CD8-positive, alpha-beta memory T cell (primary cell): Measurements from ENCODE around the gene ITGB1BP2. TPM values are rescaled to one million over a fixed set of nuclear protein-coding genes. Genes with fewer than 3 reads are reported as not detected.
"Not testable (repeated sequence)": the region's sequence is repeated elsewhere in the genome, so short reads cannot be mapped to it uniquely, and the experiment has no call there.

Source experiments
- CTCF ChIA-PET: fragments of 350-600 bp; sonication (Branson Sonifier 250); formaldehyde crosslinking; loops from one replicate; lab custom pipeline; 2021; ENCODE audit warnings: antibody characterized with exemption; lab: Charles Lee
- POLR2A ChIA-PET: fragments of 350-600 bp; sonication (Branson Sonifier 250); formaldehyde crosslinking; loops from one replicate; lab custom pipeline; 2021; ENCODE audit warnings: antibody characterized with exemption; lab: Charles Lee
- DNase-seq, 5 donors: peaks; one replicate each; pipeline versions ENCODE4 v3.0.0 to v3.0.0-alpha.2; 2020 to 2022; ENCODE audit warnings: mixed read lengths in 1 of 5
- H3K27ac ChIP-seq: one replicate; pipeline ENCODE4 v1.7.0; 2013; ENCODE audit warnings: low read depth, mild to moderate bottlenecking, low read length, moderate library complexity
- H3K27me3 ChIP-seq: 2 replicates; pipeline ENCODE4 v1.7.0; 2013; ENCODE audit warnings: low read length, mild to moderate bottlenecking; ENCODE audit not compliant: insufficient read depth, poor library complexity, severe bottlenecking
- H3K36me3 ChIP-seq: 2 replicates; pipeline ENCODE4 v1.7.0; 2013; ENCODE audit warnings: mild to moderate bottlenecking, low read length, moderate library complexity; ENCODE audit not compliant: insufficient read depth
- H3K4me1 ChIP-seq: 2 replicates; pipeline ENCODE4 v1.7.0; 2013; ENCODE audit warnings: mild to moderate bottlenecking, low read length, moderate library complexity; ENCODE audit not compliant: insufficient read depth
- H3K4me3 ChIP-seq: 2 replicates; pipeline ENCODE4 v1.7.0; 2013; ENCODE audit warnings: mild to moderate bottlenecking, low read length
- H3K9me3 ChIP-seq: 2 replicates; pipeline ENCODE4 v1.7.0; 2013; ENCODE audit warnings: mild to moderate bottlenecking, low read length
- H3K27ac Mint-ChIP-seq, 8 donors: one replicate each; pipeline ENCODE4 v1.8.0; 2020 to 2021; ENCODE audit warnings: mixed read lengths in 8 of 8, mild to moderate bottlenecking in 6 of 8, inconsistent platforms in 3 of 8, moderate library complexity in 3 of 8
- H3K27me3 Mint-ChIP-seq, 2 donors: one replicate each; pipeline ENCODE4 v1.8.0; 2020 to 2021; ENCODE audit warnings: mixed read lengths in 2 of 2, mild to moderate bottlenecking in 1 of 2, moderate library complexity in 1 of 2
- H3K36me3 Mint-ChIP-seq, 3 donors: one replicate each; pipeline ENCODE4 v1.8.0; 2020 to 2021; ENCODE audit warnings: mixed read lengths in 3 of 3, inconsistent platforms in 1 of 3, mild to moderate bottlenecking in 1 of 3
- H3K4me1 Mint-ChIP-seq, 3 donors: one replicate each; pipeline ENCODE4 v1.8.0; 2020 to 2021; ENCODE audit warnings: mixed read lengths in 3 of 3, inconsistent platforms in 1 of 3, mild to moderate bottlenecking in 1 of 3
- H3K4me3 Mint-ChIP-seq, 7 donors: one replicate each; pipeline ENCODE4 v1.8.0; 2020 to 2021; ENCODE audit warnings: mixed read lengths in 7 of 7, mild to moderate bottlenecking in 6 of 7, moderate library complexity in 4 of 7, inconsistent platforms in 2 of 7
- H3K9me3 Mint-ChIP-seq, 5 donors: one replicate each; pipeline ENCODE4 v1.8.0; 2020 to 2022; ENCODE audit warnings: mixed read lengths in 5 of 5, mild to moderate bottlenecking in 3 of 5, moderate library complexity in 2 of 5, inconsistent platforms in 1 of 5
- polyA plus RNA-seq: library from polyadenylated mRNA; unstranded; fragments of 300-500 nt; fragmentation: Illumina TruSeq; gene quantifications from one replicate; pipeline ENCODE4 v1.2.3, GENCODE V29; 2021
- total RNA-seq, 2 experiments: library from RNA; stranded (reverse); gene quantifications; one replicate each; pipeline ENCODE4 v1.2.3, GENCODE V29; 2021

The ITGB1BP2 gene
- total and polyA plus RNA-seq, 3 experiments from 2014 or later, result 3.7 to 3.8 TPM; not detected in 1

GRCh38 chrX:71352439-71352838, 50.9 kb downstream of the ITGB1BP2 start:
- CTCF ChIA-PET, H3K4me1 Mint-ChIP-seq, H3K27me3 ChIP-seq, DNase-seq, H3K9me3 ChIP-seq, POLR2A ChIA-PET, H3K9me3 Mint-ChIP-seq, H3K27ac ChIP-seq, H3K27ac Mint-ChIP-seq, H3K36me3 Mint-ChIP-seq, H3K36me3 ChIP-seq, H3K4me3 ChIP-seq, H3K4me3 Mint-ChIP-seq, H3K27me3 Mint-ChIP-seq, H3K4me1 ChIP-seq: not testable (repeated sequence)

Other genes starting within 250 kb of the ITGB1BP2 start
- gene SNX12, start 233.4 kb upstream of the ITGB1BP2 start, total RNA-seq, result 10 to 100 TPM; 56.5 to 60.0 TPM
- 4.3 TPM for gene SNX12, start 233.4 kb upstream of the ITGB1BP2 start, polyA plus RNA-seq
- 10 to 100 TPM; 12.8 to 13.8 TPM for gene FOXO4, start 205.9 kb upstream of the ITGB1BP2 start, total RNA-seq
- 2.8 TPM for gene FOXO4, start 205.9 kb upstream of the ITGB1BP2 start, polyA plus RNA-seq
- 10 to 100 TPM in 1 of 2 experiments, 1 to 10 TPM in 1; 9.5 to 11.0 TPM for gene CXorf65, start 195.0 kb upstream of the ITGB1BP2 start, total RNA-seq
- gene CXorf65, start 195.0 kb upstream of the ITGB1BP2 start, polyA plus RNA-seq, result 4.9 TPM
- 100 to 1,000 TPM; 312 to 323 TPM for gene IL2RG, start 190.2 kb upstream of the ITGB1BP2 start, total RNA-seq
- 1,411 TPM for gene IL2RG, start 190.2 kb upstream of the ITGB1BP2 start, polyA plus RNA-seq
- 10 to 100 TPM; 49.3 to 61.1 TPM for gene MED12, start 183.2 kb upstream of the ITGB1BP2 start, total RNA-seq
- 19.0 TPM for gene MED12, start 183.2 kb upstream of the ITGB1BP2 start, polyA plus RNA-seq
- under 1 TPM; 0.46 to 0.69 TPM for gene NLGN3, start 156.9 kb upstream of the ITGB1BP2 start, total RNA-seq
- gene NLGN3, start 156.9 kb upstream of the ITGB1BP2 start, polyA plus RNA-seq, result 0.16 TPM
- not detected for gene GJB1, start 78.5 kb upstream of the ITGB1BP2 start, total RNA-seq
- not detected for gene GJB1, start 78.5 kb upstream of the ITGB1BP2 start, polyA plus RNA-seq
- gene ZMYM3, start 47.6 kb upstream of the ITGB1BP2 start, total RNA-seq, result 10 to 100 TPM; 16.5 to 16.7 TPM
- gene ZMYM3, start 47.6 kb upstream of the ITGB1BP2 start, polyA plus RNA-seq, result 7.4 TPM
- gene NONO, start 18.1 kb upstream of the ITGB1BP2 start, total RNA-seq, result 100 to 1,000 TPM; 532 to 542 TPM
- gene NONO, start 18.1 kb upstream of the ITGB1BP2 start, polyA plus RNA-seq, result 170 TPM
- gene TAF1, start 64.6 kb downstream of the ITGB1BP2 start, total RNA-seq, result 10 to 100 TPM; 34.0 to 34.7 TPM
- 9.0 TPM for gene TAF1, start 64.6 kb downstream of the ITGB1BP2 start, polyA plus RNA-seq
- gene OGT, start 231.4 kb downstream of the ITGB1BP2 start, total RNA-seq, result 100 to 1,000 TPM; 211 to 216 TPM
- 35.6 TPM for gene OGT, start 231.4 kb downstream of the ITGB1BP2 start, polyA plus RNA-seq